Measurements from ENCODE around the gene PPP3CA.

GRCh38 chr4:101155945-101156344 is 191.4 kb downstream of the PPP3CA start:
- no peak for TF ChIP-seq CTCF (conservative IDR thresholded peaks at IDR 0.05; ENCODE audit: low read depth in 2 of 2)
- TF ChIP-seq REST (IDR thresholded peaks at IDR 0.05; ENCODE audit: unreplicated experiment) = no peak
- TF ChIP-seq POLR2AphosphoS5 (IDR thresholded peaks at IDR 0.05; ENCODE audit: low read depth) = no peak
- TF ChIP-seq EZH2 (IDR thresholded peaks at IDR 0.05; ENCODE audit: low read depth, unreplicated experiment) = no peak
- no peak for TF ChIP-seq EZH2phosphoT487 (IDR thresholded peaks at IDR 0.05; ENCODE audit: unreplicated experiment)
- TF ChIP-seq ETS1 (IDR thresholded peaks at IDR 0.05) = no peak
- no peak for TF ChIP-seq JUNB (IDR thresholded peaks at IDR 0.05; ENCODE audit: unreplicated experiment)
- no peak for TF ChIP-seq NANOG (IDR thresholded peaks at IDR 0.05; ENCODE audit: borderline replicate concordance)
- TF ChIP-seq ZNF331 (CRISPR knock-in tag; IDR thresholded peaks at IDR 0.05; ENCODE audit: low read depth) = no peak
- no peak for TF ChIP-seq ZNF114 (CRISPR knock-in tag; IDR thresholded peaks at IDR 0.05)
- TF ChIP-seq CREB1 (CRISPR knock-in tag; IDR thresholded peaks at IDR 0.05; ENCODE audit: low read depth) = no peak
- no peak for TF ChIP-seq ZNF462 (CRISPR knock-in tag; IDR thresholded peaks at IDR 0.05)
